Left lung (tissue), 10 donors: ENCODE measurements around the gene RANBP17. TPM values are rescaled to one million over a fixed set of nuclear protein-coding genes. Genes with fewer than 3 reads are reported as not detected.

Source experiments
- ATAC-seq: fragments of 200-7000 bp; cut with Tn5 transposase; one replicate; pipeline ENCODE4 v1.9.1; 2020; ENCODE audit warnings: moderate library complexity
- DNase-seq, 4 donors: peaks; one replicate each; pipeline ENCODE4 v3.0.0-alpha.2; 2013 to 2020
- H3K27ac ChIP-seq, 2 donors: fragments of 200-600 bp; sonication (generic) in 1 of 2; one replicate each; pipeline versions ENCODE4 v1.5.0 to v1.8.0; 2020 to 2021
- H3K27me3 ChIP-seq, 2 donors: fragments of 200-600 bp; sonication (generic) in 1 of 2; one replicate each; pipeline versions ENCODE4 v1.5.0 to v1.8.0; 2020 to 2021
- H3K36me3 ChIP-seq, 2 donors: fragments of 200-600 bp; sonication (generic) in 1 of 2; one replicate each; pipeline versions ENCODE4 v1.5.0 to v1.8.0; 2020 to 2021
- H3K4me1 ChIP-seq, 2 donors: fragments of 200-600 bp; one replicate each; pipeline ENCODE4 v1.8.0; 2021
- H3K4me3 ChIP-seq, 2 donors: fragments of 200-600 bp; sonication (generic) in 1 of 2; one replicate each; pipeline versions ENCODE4 v1.5.0 to v1.8.0; 2020 to 2021; ENCODE audit warnings: mild to moderate bottlenecking in 1 of 2
- H3K9me3 ChIP-seq, 2 donors: fragments of 200-600 bp; sonication (generic) in 1 of 2; one replicate each; pipeline versions ENCODE4 v1.5.0 to v1.8.0; 2020 to 2021
- intact Hi-C, 2 donors: fragments of 100-400 bp; cut with DNase I; formaldehyde crosslinking; loops; one replicate each; pipeline versions ENCODE4 v1.11.2 to v1.14.2; 2022
- polyA plus RNA-seq, 6 donors: library from polyadenylated mRNA; unstranded; fragments of 120-200 nt; gene quantifications; one replicate each; pipeline ENCODE4 v1.2.1, GENCODE V29; 2013; ENCODE audit not compliant: insufficient read length in 6 of 6
- total RNA-seq, 2 donors: library from RNA; stranded (reverse); fragmentation: NEBNext Ultra II Directional; extraction: Animal tissue kit (Norgen Biotek cat#: 25700); gene quantifications; one replicate each; pipeline ENCODE4 v1.2.1, GENCODE V29; 2021
- TF ChIP-seq, protein P1 (sequence below), 2 donors: fragments of 200-600 bp; sonication (generic) in 1 of 2; IDR thresholded peaks; one replicate each; pipeline versions ENCODE4 v1.5.0 to v1.8.0; 2021; ENCODE audit warnings: antibody characterized with exemption in 2 of 2
- donor health status: DM: no; HTN: yes; CAD: no.
- donor health status: DM: no; HTN: no; CAD: no.

Gene RANBP17
- total and polyA plus RNA-seq, 8 donors: 17.0 to 44.5 (median 33.7) TPM

DNA sequence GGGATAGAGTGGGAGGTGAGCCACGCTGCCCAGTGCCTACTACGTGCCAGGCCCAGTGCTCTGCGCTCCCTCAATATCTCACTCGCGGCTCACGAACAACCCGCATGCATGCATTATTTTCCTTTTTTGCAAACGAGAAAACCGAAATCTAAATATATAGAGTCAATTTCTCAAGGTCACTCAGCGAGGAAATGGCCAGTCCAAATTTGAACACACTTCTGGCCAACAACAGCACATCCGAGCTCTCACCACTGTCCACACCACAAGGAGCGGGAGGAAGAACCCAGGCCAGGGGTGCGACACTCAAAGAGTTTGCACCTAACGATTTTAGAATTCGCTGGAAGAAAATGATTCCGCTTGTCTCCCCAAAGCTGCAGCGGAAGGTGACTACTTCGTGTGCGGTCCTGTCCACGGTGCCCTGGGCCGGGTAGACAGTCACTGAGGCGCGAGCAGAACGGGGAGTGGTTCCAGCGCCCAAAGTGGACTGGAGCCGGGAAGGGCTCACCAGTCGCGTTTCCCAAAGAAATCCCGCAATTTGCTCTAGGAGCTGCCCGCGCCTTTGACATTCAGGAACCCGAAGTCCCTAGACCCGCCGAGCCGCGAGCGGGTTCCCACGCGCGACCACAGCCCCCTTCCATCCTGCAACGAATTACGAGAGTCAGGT, 446.1 kb downstream of the RANBP17 start:
- DNase-seq: no peak
- TF ChIP-seq, protein P1, sequence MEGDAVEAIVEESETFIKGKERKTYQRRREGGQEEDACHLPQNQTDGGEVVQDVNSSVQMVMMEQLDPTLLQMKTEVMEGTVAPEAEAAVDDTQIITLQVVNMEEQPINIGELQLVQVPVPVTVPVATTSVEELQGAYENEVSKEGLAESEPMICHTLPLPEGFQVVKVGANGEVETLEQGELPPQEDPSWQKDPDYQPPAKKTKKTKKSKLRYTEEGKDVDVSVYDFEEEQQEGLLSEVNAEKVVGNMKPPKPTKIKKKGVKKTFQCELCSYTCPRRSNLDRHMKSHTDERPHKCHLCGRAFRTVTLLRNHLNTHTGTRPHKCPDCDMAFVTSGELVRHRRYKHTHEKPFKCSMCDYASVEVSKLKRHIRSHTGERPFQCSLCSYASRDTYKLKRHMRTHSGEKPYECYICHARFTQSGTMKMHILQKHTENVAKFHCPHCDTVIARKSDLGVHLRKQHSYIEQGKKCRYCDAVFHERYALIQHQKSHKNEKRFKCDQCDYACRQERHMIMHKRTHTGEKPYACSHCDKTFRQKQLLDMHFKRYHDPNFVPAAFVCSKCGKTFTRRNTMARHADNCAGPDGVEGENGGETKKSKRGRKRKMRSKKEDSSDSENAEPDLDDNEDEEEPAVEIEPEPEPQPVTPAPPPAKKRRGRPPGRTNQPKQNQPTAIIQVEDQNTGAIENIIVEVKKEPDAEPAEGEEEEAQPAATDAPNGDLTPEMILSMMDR (IDR thresholded peaks at IDR 0.05): no peak
- no peak overlapping the region for H3K4me3 ChIP-seq
- no peaks in the 10 kb centered on the region for H3K36me3 ChIP-seq
- intact Hi-C loops: no loop called here
- no peak for ATAC-seq
- peaks cover 83 to 98% of the 10 kb centered on the region in 2 donors for H3K27me3 ChIP-seq
- peaks cover 14 to 45% of the 10 kb centered on the region in 2 donors for H3K4me1 ChIP-seq
- no peak overlapping the region for H3K27ac ChIP-seq
- no peaks in the 10 kb centered on the region for H3K9me3 ChIP-seq

DNA sequence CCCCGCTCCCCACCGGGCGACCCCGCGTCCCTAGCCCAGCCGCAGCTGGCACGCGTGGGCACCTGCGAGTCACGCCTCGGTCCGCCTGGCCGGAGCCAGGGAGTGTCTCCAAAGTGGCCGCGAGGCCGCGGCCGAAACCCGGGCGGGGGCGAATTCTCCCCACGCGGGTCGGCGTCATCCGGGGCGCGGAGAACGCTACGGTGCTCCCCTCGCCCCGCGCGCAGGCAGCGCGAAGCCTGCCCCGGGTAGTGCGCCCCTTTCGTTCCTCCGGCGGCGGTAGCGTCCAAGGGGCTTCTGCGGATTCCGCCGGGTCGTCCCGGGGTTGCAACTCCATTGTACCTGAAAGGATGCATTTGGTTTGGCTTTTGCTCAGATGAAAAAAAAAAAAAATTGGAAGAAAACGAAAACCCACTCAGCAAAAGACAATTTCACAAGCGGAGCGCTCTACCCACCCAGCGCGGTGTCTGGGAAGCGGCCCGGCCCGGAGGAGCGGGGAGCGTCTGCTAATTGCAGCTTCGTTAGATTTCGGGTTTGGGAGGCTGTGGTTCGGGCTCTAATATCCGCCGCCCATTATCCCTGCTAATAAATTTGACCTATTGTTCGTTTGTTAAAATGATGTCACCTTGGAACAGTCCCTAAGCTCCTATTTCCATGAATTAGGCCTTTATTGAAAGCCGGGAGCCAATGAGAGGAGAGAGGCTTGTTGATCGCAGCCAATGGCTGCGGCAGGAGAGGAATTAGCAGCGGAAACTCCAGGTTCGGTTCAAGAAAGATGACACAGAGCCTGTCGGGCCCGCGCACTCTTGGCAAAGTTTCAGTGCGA, 446.8 kb downstream of the RANBP17 start, which contains the start of gene TLX3:
Gene TLX3, plus strand, starts transcription at position 796 of the 823 bp plus-strand sequence. CDS start 118 bp downstream, outside the sequence.
- intact Hi-C loops: no loop called here
- no peaks in the 10 kb centered on the region for H3K36me3 ChIP-seq
- DNase-seq: no peak

DNA sequence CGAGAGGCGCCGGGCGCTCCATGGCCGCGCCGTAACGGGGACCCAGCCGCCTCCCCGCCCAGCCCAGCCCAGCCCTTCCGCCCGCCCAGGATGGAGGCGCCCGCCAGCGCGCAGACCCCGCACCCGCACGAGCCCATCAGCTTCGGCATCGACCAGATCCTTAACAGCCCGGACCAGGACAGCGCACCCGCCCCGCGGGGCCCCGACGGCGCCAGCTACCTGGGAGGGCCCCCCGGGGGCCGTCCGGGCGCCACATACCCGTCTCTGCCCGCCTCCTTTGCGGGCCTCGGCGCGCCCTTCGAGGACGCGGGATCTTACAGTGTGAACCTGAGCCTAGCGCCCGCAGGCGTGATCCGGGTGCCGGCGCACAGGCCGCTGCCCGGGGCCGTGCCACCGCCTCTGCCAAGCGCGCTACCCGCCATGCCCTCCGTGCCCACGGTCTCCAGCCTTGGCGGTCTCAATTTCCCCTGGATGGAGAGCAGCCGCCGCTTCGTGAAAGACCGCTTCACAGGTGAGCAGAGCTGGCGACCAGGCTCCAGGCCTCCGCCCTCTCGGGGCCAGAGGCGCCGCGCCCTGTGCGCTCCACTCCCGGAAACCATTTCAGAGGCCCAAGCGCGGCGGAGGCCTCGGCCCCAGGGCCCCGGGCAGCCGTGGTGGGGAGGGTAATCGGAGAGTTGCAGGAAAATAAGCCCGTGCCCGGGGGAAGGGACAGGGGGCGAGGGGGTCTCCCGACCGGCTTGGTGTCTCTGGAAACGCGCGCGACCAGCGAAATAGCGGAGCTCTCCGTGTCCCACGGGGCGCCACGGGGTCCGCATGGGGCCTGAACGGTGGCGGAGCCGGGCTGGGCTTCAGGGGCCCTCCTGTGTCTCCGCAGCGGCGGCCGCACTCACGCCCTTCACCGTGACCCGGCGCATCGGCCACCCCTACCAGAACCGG, 447.7 kb downstream of the RANBP17 start:
- peaks cover 96 to 100% of the 10 kb centered on the region in 2 donors for H3K27me3 ChIP-seq
- no peak for ATAC-seq
- H3K4me3 ChIP-seq: no peak overlapping the region
- TF ChIP-seq, protein P1 (IDR thresholded peaks at IDR 0.05): no peak
- DNase-seq: peak in 1 of 4 donors; percentile 80
- no peaks in the 10 kb centered on the region for H3K9me3 ChIP-seq
- H3K27ac ChIP-seq: no peak overlapping the region
- H3K36me3 ChIP-seq: no peaks in the 10 kb centered on the region
- intact Hi-C loops: no loop called here
- H3K4me1 ChIP-seq: peaks cover 14 to 46% of the 10 kb centered on the region in 2 donors

More for the DNA sequence above, 446.8 kb downstream of the RANBP17 start, which contains the start of gene TLX3:
- Histone ChIP-seq H3K4me3 (no peak within 1 kb of the TSS), H3K9me3 (no peaks in the 10 kb centered on the region), H3K4me1 (peaks cover 14 to 46% of the 10 kb centered on the region in 2 donors), H3K27ac (no peak within 1 kb of the TSS), H3K27me3 (peaks cover 91 to 100% of the 10 kb centered on the region in 2 donors)
- TF ChIP-seq, protein P1 (IDR thresholded peaks at IDR 0.05): no peak
- no peak for ATAC-seq

DNA sequence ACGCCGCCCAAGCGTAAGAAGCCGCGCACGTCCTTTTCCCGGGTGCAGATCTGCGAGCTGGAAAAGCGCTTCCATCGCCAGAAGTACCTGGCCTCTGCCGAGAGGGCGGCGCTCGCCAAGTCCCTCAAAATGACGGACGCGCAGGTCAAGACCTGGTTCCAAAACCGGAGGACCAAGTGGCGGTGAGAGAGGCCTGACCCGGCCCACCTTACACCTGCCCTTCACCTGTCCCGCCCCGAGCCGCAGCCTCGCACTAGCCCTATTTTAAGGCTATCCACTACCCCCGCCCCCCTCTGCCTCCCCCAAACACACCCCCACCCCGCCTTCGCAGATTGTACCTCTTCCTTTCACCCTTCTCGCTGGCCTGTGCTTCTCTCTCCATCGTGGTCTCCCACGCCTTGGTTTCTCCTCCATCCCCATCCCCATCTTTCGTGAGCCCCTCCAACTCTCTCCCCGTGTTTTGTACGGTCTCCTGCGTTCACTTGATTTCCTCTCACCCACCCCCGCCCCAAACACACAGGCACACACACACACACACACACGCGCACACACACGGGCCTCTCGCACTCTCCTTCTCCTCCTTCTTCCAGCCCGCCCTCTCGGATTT, 448.5 kb downstream of the RANBP17 start:
- no peak for DNase-seq
- Histone ChIP-seq H3K36me3 (no peaks in the 10 kb centered on the region), H3K27me3 (peaks cover 96 to 100% of the 10 kb centered on the region in 2 donors), H3K9me3 (no peaks in the 10 kb centered on the region), H3K4me3 (no peak overlapping the region), H3K27ac (no peak overlapping the region), H3K4me1 (peaks cover 14 to 53% of the 10 kb centered on the region in 2 donors)
- intact Hi-C loops: no loop called here
- ATAC-seq: no peak
- TF ChIP-seq, protein P1 (IDR thresholded peaks at IDR 0.05): no peak
